ENCODE results near the gene FAF2.

DNA sequence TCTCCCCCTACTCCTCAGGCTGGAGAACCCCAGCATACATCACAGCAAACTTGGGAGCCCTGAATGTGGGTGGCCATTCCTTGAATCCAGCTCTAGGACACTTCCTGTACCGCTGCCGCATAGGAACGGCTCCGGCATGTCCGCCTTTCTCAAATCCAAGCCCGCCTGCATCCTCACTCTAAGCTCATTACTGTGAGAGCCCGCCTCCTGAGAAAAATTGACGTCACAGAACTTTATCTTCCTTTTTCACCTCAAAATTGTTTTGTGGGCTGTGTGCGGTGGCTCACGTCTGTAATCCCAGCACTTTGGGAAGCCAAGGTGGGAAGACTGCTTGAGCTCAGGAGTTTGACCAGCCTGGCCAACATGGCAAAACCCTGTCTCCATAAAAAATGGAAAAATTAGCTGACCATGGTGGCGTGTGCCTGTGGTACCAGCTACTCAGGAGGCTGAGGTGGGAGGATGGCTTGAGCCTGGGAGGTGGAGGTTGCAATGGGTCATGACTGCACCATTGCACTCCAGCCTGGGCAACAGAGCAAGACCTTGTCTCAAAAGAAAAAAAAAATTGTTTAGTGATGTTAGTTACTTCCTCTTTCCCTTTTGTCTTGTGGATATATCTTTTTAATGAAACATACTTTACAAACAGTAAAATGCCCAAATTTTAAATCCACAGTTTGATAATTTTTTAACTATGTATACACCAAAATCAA lies 66.2 kb downstream of the FAF2 start:
- TF ChIP-seq, protein P1, sequence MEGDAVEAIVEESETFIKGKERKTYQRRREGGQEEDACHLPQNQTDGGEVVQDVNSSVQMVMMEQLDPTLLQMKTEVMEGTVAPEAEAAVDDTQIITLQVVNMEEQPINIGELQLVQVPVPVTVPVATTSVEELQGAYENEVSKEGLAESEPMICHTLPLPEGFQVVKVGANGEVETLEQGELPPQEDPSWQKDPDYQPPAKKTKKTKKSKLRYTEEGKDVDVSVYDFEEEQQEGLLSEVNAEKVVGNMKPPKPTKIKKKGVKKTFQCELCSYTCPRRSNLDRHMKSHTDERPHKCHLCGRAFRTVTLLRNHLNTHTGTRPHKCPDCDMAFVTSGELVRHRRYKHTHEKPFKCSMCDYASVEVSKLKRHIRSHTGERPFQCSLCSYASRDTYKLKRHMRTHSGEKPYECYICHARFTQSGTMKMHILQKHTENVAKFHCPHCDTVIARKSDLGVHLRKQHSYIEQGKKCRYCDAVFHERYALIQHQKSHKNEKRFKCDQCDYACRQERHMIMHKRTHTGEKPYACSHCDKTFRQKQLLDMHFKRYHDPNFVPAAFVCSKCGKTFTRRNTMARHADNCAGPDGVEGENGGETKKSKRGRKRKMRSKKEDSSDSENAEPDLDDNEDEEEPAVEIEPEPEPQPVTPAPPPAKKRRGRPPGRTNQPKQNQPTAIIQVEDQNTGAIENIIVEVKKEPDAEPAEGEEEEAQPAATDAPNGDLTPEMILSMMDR (IDR thresholded peaks at IDR 0.05): no peak
- TF ChIP-seq POLR2A (IDR thresholded peaks at IDR 0.05): no peak

Measured in adrenal gland (tissue), 5 donors.